Fibroblast of the aortic adventitia (primary cell): ENCODE data around the gene FCSK. TPM values are rescaled to one million over a fixed set of nuclear protein-coding genes. Genes with fewer than 3 reads are reported as not detected.

ENCODE experiments used
- DNase-seq: peaks from one replicate; pipeline ENCODE4 v3.0.0-alpha.2; 2010; ENCODE audit warnings: low read depth
- H3K4me3 ChIP-seq: 2 replicates; pipeline ENCODE4 v1.5.1; 2011; ENCODE audit warnings: low read depth, mild to moderate bottlenecking, control low read depth, low read length, moderate library complexity
- total RNA-seq: library from RNA; depleted of rRNA; stranded (reverse); fragments of >200 nt; gene quantifications from 2 replicates; pipeline ENCODE4 v1.2.3, GENCODE V29; 2012; ENCODE audit warnings: low replicate concordance
- TF ChIP-seq, protein P1 (sequence below): IDR thresholded peaks from 2 replicates; pipeline ENCODE4 v1.5.1; 2011; ENCODE audit warnings: mild to moderate bottlenecking, low read length, control low read depth, inconsistent platforms; ENCODE audit not compliant: insufficient read depth

The FCSK gene
- total RNA-seq, 1 donor, result 8.9 TPM

- no peak for DNase-seq
Observed at GRCh38 chr16:70453117-70453891, 1.1 kb upstream of the FCSK start.

GRCh38 chr16:70453892-70454221, 538 bp upstream of the FCSK start:
- TF ChIP-seq, protein P1, sequence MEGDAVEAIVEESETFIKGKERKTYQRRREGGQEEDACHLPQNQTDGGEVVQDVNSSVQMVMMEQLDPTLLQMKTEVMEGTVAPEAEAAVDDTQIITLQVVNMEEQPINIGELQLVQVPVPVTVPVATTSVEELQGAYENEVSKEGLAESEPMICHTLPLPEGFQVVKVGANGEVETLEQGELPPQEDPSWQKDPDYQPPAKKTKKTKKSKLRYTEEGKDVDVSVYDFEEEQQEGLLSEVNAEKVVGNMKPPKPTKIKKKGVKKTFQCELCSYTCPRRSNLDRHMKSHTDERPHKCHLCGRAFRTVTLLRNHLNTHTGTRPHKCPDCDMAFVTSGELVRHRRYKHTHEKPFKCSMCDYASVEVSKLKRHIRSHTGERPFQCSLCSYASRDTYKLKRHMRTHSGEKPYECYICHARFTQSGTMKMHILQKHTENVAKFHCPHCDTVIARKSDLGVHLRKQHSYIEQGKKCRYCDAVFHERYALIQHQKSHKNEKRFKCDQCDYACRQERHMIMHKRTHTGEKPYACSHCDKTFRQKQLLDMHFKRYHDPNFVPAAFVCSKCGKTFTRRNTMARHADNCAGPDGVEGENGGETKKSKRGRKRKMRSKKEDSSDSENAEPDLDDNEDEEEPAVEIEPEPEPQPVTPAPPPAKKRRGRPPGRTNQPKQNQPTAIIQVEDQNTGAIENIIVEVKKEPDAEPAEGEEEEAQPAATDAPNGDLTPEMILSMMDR, result no peak
- DNase-seq, result no peak

More at GRCh38 chr16:70453117-70453891, 1.1 kb upstream of the FCSK start:
- TF ChIP-seq, protein P1, result no peak
- peak overlapping the region; percentile 80 for H3K4me3 ChIP-seq

DNA sequence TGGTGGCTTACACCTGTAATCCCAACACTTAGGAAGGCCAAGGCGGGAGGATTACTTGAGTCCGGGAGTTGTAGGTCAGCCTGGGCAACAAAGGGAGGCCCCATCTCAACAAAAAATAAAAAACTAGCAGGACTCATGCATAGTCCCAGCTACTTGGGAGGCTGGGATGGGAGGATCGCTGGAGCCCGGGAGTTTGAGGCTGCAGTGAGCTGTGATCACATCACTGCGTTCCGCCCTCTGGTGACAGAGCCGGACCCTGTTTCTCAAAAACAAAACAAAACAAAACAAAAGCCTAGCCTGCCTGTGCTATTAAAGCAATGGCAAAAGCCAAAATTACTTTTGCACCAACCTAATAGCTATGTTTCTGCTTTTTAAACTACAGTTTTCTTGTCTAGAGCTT, 1.5 kb downstream of the FCSK start:
- DNase-seq, result no peak
- TF ChIP-seq, protein P1, result no peak
- H3K4me3 ChIP-seq, result no peak overlapping the region

More at GRCh38 chr16:70453892-70454221, 538 bp upstream of the FCSK start:
- peak overlapping the region; percentile 80 for H3K4me3 ChIP-seq

DNA sequence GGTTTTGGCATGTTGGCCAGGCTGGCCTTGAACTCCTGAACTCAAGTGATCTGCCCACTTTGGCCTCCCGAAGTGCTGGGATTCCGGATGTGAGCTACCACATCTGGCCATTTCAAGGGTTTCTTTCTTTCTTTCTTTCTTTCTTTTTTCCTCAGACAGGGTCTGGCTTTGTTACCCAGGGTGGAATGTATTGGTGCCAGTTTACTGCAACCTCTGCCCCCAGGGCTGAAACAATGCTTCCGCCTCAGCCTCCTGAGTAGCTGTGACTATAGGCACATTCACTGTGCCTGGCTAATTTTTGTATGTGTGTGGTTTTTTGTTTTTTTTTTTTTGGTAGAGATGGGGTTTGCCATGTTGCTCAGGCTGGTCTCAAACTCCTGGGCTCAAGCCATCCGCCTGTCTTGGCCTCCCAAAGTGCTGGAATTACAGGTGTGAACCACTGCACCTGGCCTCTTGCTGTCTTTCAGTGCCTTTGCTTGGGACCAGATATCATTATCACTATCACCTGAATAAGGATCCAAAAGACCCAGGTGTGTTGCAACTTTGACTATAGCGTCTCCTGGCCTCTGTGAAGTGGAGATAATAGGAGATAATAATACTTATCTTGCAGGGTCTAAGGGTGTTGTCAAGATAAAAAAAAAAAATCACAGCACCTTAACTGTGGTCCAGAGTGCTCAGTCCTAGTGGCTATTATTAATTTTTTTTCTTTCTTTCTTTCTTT, 3.2 kb downstream of the FCSK start:
- DNase-seq, result no peak
- H3K4me3 ChIP-seq, result no peak overlapping the region
- TF ChIP-seq, protein P1, result no peak

DNA sequence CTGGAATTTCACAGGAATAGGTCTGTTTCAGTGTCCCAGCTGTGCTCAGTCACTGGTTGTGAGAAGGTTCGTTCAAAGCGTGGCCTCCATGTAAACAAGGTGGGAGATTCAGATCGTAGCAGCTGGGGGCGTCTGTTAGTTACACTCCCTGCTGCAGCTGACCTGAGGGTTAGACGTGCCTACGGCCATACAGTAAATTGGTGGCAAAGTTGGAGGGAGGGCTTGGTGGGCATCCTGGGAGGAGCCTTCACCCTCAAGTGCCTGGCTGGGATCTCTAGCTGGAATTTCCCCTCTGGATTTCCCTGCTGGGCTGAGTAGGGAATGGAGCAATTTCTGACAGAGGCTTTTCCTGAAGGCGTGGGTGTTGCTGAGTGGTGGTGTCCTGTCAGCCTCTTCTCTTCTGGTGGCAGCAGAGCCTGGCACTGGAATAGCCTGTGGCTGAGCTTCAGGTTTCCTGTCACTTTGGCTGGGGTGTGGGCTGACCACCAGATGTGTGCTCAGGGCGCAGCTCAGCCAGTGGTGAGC, 6.4 kb downstream of the FCSK start:
- TF ChIP-seq, protein P1, result no peak
- H3K4me3 ChIP-seq, result no peak overlapping the region
- no peak for DNase-seq

DNA sequence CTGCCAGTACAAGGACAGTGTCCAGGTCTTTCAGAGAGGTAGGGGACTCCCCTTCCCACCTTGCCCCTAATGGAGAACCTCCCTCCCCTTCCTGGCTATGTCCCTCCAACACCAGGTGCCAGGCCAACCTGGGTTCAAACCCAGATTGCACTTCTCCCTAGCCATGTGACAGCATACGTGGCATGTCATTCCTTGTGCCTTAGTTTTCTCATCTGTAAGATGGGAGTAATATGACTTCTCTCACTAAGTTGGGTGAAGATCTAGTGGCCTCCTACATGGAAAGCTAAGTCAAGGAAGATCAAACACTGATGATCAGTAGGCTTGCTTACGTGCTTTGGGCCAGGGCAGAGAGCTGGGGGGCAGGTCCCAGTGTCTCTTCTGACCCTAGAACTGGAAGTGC, 8.8 kb downstream of the FCSK start:
- H3K4me3 ChIP-seq, result no peak overlapping the region
- TF ChIP-seq, protein P1, result no peak
- no peak for DNase-seq
